GM18498 (cell line): ENCODE results near the gene IQCC.
"Not testable (repeated sequence)": the region's sequence is repeated elsewhere in the genome, so short reads cannot be mapped to it uniquely, and the experiment has no call there.

ENCODE experiments used
- ATAC-seq: cut with Tn5 transposase; IDR thresholded peaks from one replicate; pipeline ENCODE4 v1.9.1; 2021; ENCODE audit warnings: mild to moderate bottlenecking, moderate library complexity; ENCODE audit not compliant: unreplicated experiment

The IQCC gene

GRCh38 chr1:32205401-32206370 lies at the start of gene IQCC:
TSS of gene IQCC (plus strand) at chr1:32205671. CDS start at chr1:32205682, 11 bp downstream.
- ATAC-seq = peak; percentile 61

GRCh38 chr1:32159189-32159588 lies 46.3 kb upstream of the IQCC start:
- ATAC-seq = no peak

GRCh38 chr1:32163405-32163804 lies 42.1 kb upstream of the IQCC start:
- no peak for ATAC-seq

- ATAC-seq = not testable (repeated sequence)
Measured at GRCh38 chr1:32165633-32166032, 39.8 kb upstream of the IQCC start.

GRCh38 chr1:32170991-32171390 lies 34.5 kb upstream of the IQCC start:
- ATAC-seq = no peak

GRCh38 chr1:32172621-32173245 lies 32.7 kb upstream of the IQCC start:
- no peak for ATAC-seq

- no peak for ATAC-seq
Measured at GRCh38 chr1:32178380-32179192, 26.9 kb upstream of the IQCC start.

GRCh38 chr1:32179193-32179442 lies 26.4 kb upstream of the IQCC start:
- no peak for ATAC-seq

- ATAC-seq = peak; percentile 88
Measured at GRCh38 chr1:32179443-32180185, 25.9 kb upstream of the IQCC start, which contains the start of gene TXLNA. TSS of gene TXLNA (plus strand) at chr1:32179675. CDS start at chr1:32180346, 671 bp downstream.

GRCh38 chr1:32180186-32181060 lies 25.0 kb upstream of the IQCC start:
- ATAC-seq = no peak

GRCh38 chr1:32181065-32181464 lies 24.4 kb upstream of the IQCC start:
- no peak for ATAC-seq

- no peak for ATAC-seq
Measured at GRCh38 chr1:32181563-32181962, 23.9 kb upstream of the IQCC start.

- ATAC-seq = no peak
Measured at GRCh38 chr1:32182060-32182459, 23.4 kb upstream of the IQCC start.

GRCh38 chr1:32184650-32185049 lies 20.8 kb upstream of the IQCC start:
- no peak for ATAC-seq

- no peak for ATAC-seq
Measured at GRCh38 chr1:32186077-32186476, 19.4 kb upstream of the IQCC start.

GRCh38 chr1:32186491-32186890 lies 19.0 kb upstream of the IQCC start:
- ATAC-seq = no peak

GRCh38 chr1:32187850-32188249 lies 17.6 kb upstream of the IQCC start:
- ATAC-seq = no peak

- ATAC-seq = no peak
Measured at GRCh38 chr1:32192220-32192948, 13.1 kb upstream of the IQCC start.

- no peak for ATAC-seq
Measured at GRCh38 chr1:32194984-32195383, 10.5 kb upstream of the IQCC start.
